ENCODE results near the gene UBALD2.
A peak's percentile ranks its signal among the peaks of the same experiment; 100 is the strongest.

UBALD2 gene

DNA sequence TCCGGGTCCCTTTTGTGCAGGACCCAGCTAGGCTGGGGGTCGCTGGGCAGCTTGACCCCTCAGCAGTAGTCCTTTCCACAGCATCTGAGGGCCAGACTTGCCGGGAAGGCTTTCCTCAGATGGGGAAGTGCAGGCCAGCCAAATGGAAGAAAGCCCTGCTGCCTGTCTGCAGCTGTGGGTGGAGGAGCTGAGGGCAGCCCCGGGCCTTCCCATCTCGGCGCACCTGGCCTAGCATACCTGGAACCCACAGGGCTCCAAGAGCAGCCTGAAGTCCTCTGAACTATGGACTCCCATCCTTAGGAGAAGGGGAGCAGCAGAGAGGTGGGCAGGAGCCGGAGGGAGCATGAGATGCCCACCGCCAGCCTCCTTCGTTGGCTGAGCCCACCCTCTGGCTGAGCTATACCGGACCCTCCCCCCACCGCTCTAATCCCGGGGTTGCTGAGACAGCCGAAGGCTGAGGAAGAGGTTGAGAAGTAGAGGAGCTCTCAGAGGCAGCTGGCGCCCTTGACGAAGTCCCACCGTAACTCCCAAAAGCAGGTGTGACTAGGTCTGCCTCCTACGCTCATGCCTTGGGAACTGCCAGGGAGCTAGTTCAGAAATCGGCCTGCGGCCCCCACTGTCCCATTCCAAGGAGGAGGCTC, 13.2 kb downstream of the UBALD2 start:
- no peak for DNase-seq (ENCODE audit: low read depth, low spot score)
- no peak for TF ChIP-seq POLR2AphosphoS5 (IDR thresholded peaks at IDR 0.05; ENCODE audit: borderline replicate concordance, low read depth, low read length)
- TF ChIP-seq EZH2 (IDR thresholded peaks at IDR 0.05), result no peak
- no peak for TF ChIP-seq FOXP2 (optimal IDR thresholded peaks at IDR 0.05; ENCODE audit: control extremely low read depth, extremely low read length, insufficient read depth)
- Histone ChIP-seq H3K9ac (ENCODE audit: insufficient read length) (no peak overlapping the region), H3K27ac (no peak overlapping the region), H3K36me3 (ENCODE audit: insufficient read depth, low read length) (no peaks in the 10 kb centered on the region), H3K4me3 (no peak overlapping the region), H3K9me3 (ENCODE audit: low read depth, low read length) (no peaks in the 10 kb centered on the region)

DNA sequence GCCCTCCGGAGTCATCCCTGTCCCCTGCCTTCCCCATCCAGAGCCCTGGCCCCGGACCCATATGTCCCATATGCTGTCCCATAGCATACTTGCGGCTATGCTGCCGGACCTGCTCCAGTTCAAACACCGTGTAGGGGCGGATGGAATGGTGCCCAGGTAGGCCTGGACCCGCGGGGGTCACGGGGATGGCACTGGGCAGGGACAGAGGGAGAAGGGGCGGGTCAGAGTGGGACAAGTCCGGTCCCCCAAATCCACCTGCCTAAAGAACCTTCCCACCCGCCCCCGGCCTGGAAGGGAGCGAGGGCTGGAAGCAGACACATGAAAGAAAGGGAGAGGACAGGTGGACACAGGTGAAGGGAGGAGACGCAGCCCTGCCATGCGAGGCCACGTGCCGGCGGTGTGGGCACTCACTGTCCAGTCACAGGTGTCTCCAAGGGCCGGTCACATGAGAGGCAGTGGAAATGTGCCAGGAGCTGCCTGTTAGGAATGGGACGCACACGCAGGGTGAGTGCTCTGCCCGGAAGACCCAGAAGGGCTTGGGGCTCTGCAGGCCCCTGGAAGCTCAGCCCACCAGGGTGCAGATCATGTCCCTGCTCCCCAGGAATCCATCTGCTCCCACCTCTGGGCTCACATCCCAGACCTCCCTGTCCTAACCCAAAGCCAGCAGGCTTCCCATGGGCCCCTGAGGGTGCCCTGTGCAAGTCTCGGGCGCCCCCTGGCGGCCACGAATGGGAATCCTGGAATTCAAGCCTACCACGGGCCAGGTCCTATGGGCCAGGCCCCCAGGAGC, 14.0 kb downstream of the UBALD2 start:
- DNase-seq (ENCODE audit: low read depth, low spot score), result peak; percentile 8
- Histone ChIP-seq H3K9me3 (ENCODE audit: low read depth, low read length) (no peaks in the 10 kb centered on the region), H3K27ac (no peak overlapping the region), H3K9ac (ENCODE audit: insufficient read length) (no peak overlapping the region), H3K36me3 (ENCODE audit: insufficient read depth, low read length) (no peaks in the 10 kb centered on the region), H3K4me3 (no peak overlapping the region)
- TF ChIP-seq EZH2 (IDR thresholded peaks at IDR 0.05), result no peak
- no peak for TF ChIP-seq FOXP2 (optimal IDR thresholded peaks at IDR 0.05; ENCODE audit: control extremely low read depth, extremely low read length, insufficient read depth)
- no peak for TF ChIP-seq POLR2AphosphoS5 (IDR thresholded peaks at IDR 0.05; ENCODE audit: borderline replicate concordance, low read depth, low read length)

- H3K36me3 ChIP-seq (ENCODE audit: insufficient read depth, low read length), result no peaks in the 10 kb centered on the region
- no peak overlapping the region for H3K27ac ChIP-seq
- H3K9me3 ChIP-seq (ENCODE audit: low read depth, low read length), result no peaks in the 10 kb centered on the region
- no peak for DNase-seq (ENCODE audit: low read depth, low spot score)
- H3K4me3 ChIP-seq, result no peak overlapping the region
- H3K9ac ChIP-seq (ENCODE audit: insufficient read length), result no peak overlapping the region
- no peak for TF ChIP-seq FOXP2 (optimal IDR thresholded peaks at IDR 0.05; ENCODE audit: control extremely low read depth, extremely low read length, insufficient read depth)
- no peak for TF ChIP-seq EZH2 (IDR thresholded peaks at IDR 0.05)
- TF ChIP-seq POLR2AphosphoS5 (IDR thresholded peaks at IDR 0.05; ENCODE audit: borderline replicate concordance, low read depth, low read length), result no peak
These were observed 14.7 kb downstream of the UBALD2 start for GRCh38 chr17:76279742-76280287.

GRCh38 chr17:76280650-76281049, 15.5 kb downstream of the UBALD2 start:
- no peak overlapping the region for H3K4me3 ChIP-seq
- no peak overlapping the region for H3K27ac ChIP-seq
- no peaks in the 10 kb centered on the region for H3K36me3 ChIP-seq (ENCODE audit: insufficient read depth, low read length)
- no peaks in the 10 kb centered on the region for H3K9me3 ChIP-seq (ENCODE audit: low read depth, low read length)
- no peak for TF ChIP-seq FOXP2 (optimal IDR thresholded peaks at IDR 0.05; ENCODE audit: control extremely low read depth, extremely low read length, insufficient read depth)
- no peak for TF ChIP-seq EZH2 (IDR thresholded peaks at IDR 0.05)
- no peak for TF ChIP-seq POLR2AphosphoS5 (IDR thresholded peaks at IDR 0.05; ENCODE audit: borderline replicate concordance, low read depth, low read length)
- no peak overlapping the region for H3K9ac ChIP-seq (ENCODE audit: insufficient read length)
- no peak for DNase-seq (ENCODE audit: low read depth, low spot score)

- Histone ChIP-seq H3K9ac (ENCODE audit: insufficient read length) (no peak overlapping the region), H3K4me3 (no peak overlapping the region), H3K36me3 (ENCODE audit: insufficient read depth, low read length) (no peaks in the 10 kb centered on the region), H3K27ac (no peak overlapping the region), H3K9me3 (ENCODE audit: low read depth, low read length) (no peaks in the 10 kb centered on the region)
- no peak for DNase-seq (ENCODE audit: low read depth, low spot score)
- TF ChIP-seq FOXP2 (optimal IDR thresholded peaks at IDR 0.05; ENCODE audit: control extremely low read depth, extremely low read length, insufficient read depth), result no peak
- no peak for TF ChIP-seq POLR2AphosphoS5 (IDR thresholded peaks at IDR 0.05; ENCODE audit: borderline replicate concordance, low read depth, low read length)
- no peak for TF ChIP-seq EZH2 (IDR thresholded peaks at IDR 0.05)
These were observed 16.6 kb downstream of the UBALD2 start for GRCh38 chr17:76281573-76282371.

DNA sequence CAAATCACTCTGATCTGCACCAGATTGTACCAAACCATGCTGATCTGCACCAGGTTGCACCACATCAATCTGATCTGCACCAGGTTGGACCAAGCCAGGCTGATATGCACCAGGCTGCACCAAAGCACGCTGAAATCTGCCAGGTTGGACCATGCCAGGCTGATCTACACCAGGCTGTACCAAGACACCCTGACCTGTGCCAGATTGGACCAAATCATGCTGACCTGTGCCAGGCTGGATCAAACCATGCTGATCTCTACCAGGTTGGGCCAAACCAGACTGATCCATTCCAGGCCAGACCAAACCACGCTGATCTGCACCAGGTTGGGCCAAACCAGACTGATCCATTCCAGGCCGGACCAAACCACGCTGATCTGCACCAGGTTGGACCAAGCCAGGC, 27.4 kb downstream of the UBALD2 start:
- DNase-seq (ENCODE audit: low read depth, low spot score), result no peak
- no peaks in the 10 kb centered on the region for H3K36me3 ChIP-seq (ENCODE audit: insufficient read depth, low read length)
- H3K27ac ChIP-seq, result no peak overlapping the region
- TF ChIP-seq POLR2AphosphoS5 (IDR thresholded peaks at IDR 0.05; ENCODE audit: borderline replicate concordance, low read depth, low read length) (no peak), FOXP2 (optimal IDR thresholded peaks at IDR 0.05; ENCODE audit: control extremely low read depth, extremely low read length, insufficient read depth) (no peak), EZH2 (IDR thresholded peaks at IDR 0.05) (no peak)
- no peak overlapping the region for H3K4me3 ChIP-seq
- H3K9me3 ChIP-seq (ENCODE audit: low read depth, low read length), result no peaks in the 10 kb centered on the region
- no peak overlapping the region for H3K9ac ChIP-seq (ENCODE audit: insufficient read length)

DNA sequence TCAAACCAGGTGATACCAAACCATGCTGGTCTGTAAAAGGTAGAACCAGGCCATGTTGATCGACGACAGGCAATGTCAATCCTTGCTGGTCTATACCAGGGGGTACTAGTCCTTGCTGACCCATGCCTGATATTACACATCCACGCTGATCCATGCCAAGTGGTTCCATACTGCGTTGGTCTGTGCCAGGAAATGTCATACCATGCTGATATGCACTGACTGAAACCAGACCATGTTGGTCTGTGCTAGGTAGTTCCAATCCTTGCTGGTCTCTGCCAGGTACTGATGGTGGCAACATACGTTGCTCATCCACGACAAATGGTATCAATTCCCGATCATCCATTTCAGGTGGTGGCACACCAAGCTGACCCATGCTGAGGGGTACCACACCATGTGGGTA, 28.0 kb downstream of the UBALD2 start:
- Histone ChIP-seq H3K36me3 (ENCODE audit: insufficient read depth, low read length) (no peaks in the 10 kb centered on the region), H3K4me3 (no peak overlapping the region), H3K9me3 (ENCODE audit: low read depth, low read length) (no peaks in the 10 kb centered on the region), H3K27ac (no peak overlapping the region), H3K9ac (ENCODE audit: insufficient read length) (no peak overlapping the region)
- no peak for DNase-seq (ENCODE audit: low read depth, low spot score)
- TF ChIP-seq FOXP2 (optimal IDR thresholded peaks at IDR 0.05; ENCODE audit: control extremely low read depth, extremely low read length, insufficient read depth) (no peak), EZH2 (IDR thresholded peaks at IDR 0.05) (no peak), POLR2AphosphoS5 (IDR thresholded peaks at IDR 0.05; ENCODE audit: borderline replicate concordance, low read depth, low read length) (no peak)

DNA sequence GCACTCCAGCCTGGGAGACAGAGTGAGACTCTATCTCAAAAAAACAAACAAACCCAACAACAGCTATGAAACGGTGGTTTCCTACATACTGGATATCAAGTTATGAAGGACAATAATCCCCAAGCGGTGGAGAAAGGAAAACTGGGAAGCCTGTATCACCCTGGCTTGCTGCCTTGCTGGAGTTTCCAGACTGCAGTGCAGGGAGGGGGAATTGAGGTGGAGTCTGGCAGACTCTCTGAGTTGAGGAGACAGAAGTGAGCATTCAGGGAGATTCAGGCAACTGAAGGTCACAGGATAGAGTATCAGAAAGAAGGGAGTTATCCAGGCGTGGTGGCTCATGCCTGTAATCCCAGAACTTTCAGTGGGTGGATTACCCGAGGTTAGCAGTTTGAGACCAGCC, 31.0 kb downstream of the UBALD2 start:
- no peak overlapping the region for H3K9ac ChIP-seq (ENCODE audit: insufficient read length)
- H3K4me3 ChIP-seq, result no peak overlapping the region
- H3K9me3 ChIP-seq (ENCODE audit: low read depth, low read length), result no peaks in the 10 kb centered on the region
- no peaks in the 10 kb centered on the region for H3K36me3 ChIP-seq (ENCODE audit: insufficient read depth, low read length)
- no peak for DNase-seq (ENCODE audit: low read depth, low spot score)
- TF ChIP-seq FOXP2 (optimal IDR thresholded peaks at IDR 0.05; ENCODE audit: control extremely low read depth, extremely low read length, insufficient read depth), result no peak
- TF ChIP-seq POLR2AphosphoS5 (IDR thresholded peaks at IDR 0.05; ENCODE audit: borderline replicate concordance, low read depth, low read length), result no peak
- no peak for TF ChIP-seq EZH2 (IDR thresholded peaks at IDR 0.05)
- H3K27ac ChIP-seq, result no peak overlapping the region
